ENCODE data around the gene C17orf67.

GRCh38 chr17:56801459-56802178, 32.1 kb downstream of the C17orf67 start:
- TF ChIP-seq POLR2A (IDR thresholded peaks at IDR 0.05): no peak
- no peak for TF ChIP-seq CTCF (IDR thresholded peaks at IDR 0.05)
